GM18868 (cell line): Measurements from ENCODE around the gene EAF1.
"Not testable (repeated sequence)": the region's sequence is repeated elsewhere in the genome, so short reads cannot be mapped to it uniquely, and the experiment has no call there.

Source experiments
- ATAC-seq: cut with Tn5 transposase; IDR thresholded peaks from one replicate; pipeline ENCODE4 v1.9.1; 2021; ENCODE audit warnings: mild to moderate bottlenecking, moderate library complexity; ENCODE audit not compliant: unreplicated experiment

EAF1 gene

GRCh38 chr3:15404767-15405166 is 22.6 kb upstream of the EAF1 start:
- ATAC-seq = peak; percentile 76

GRCh38 chr3:15405448-15406050 is 21.8 kb upstream of the EAF1 start:
- no peak for ATAC-seq

- no peak for ATAC-seq
Measured at GRCh38 chr3:15409239-15409638, 18.2 kb upstream of the EAF1 start.

- ATAC-seq = no peak
Measured at GRCh38 chr3:15409774-15410173, 17.6 kb upstream of the EAF1 start.

- not testable (repeated sequence) for ATAC-seq
Measured at GRCh38 chr3:15410966-15411365, 16.4 kb upstream of the EAF1 start.

GRCh38 chr3:15420871-15421270 is 6.5 kb upstream of the EAF1 start:
- no peak for ATAC-seq

- ATAC-seq = no peak
Measured at GRCh38 chr3:15426579-15427118, 749 bp upstream of the EAF1 start.

- no peak for ATAC-seq
Measured at GRCh38 chr3:15427981-15428380, 583 bp downstream of the EAF1 start.

GRCh38 chr3:15428539-15428938 is 1.1 kb downstream of the EAF1 start:
- no peak for ATAC-seq

- ATAC-seq = no peak
Measured at GRCh38 chr3:15429080-15429479, 1.7 kb downstream of the EAF1 start.

GRCh38 chr3:15430624-15431023 is 3.2 kb downstream of the EAF1 start:
- ATAC-seq = no peak

GRCh38 chr3:15431256-15431837 is 3.9 kb downstream of the EAF1 start:
- no peak for ATAC-seq

GRCh38 chr3:15433531-15433930 is 6.1 kb downstream of the EAF1 start:
- no peak for ATAC-seq

- ATAC-seq = no peak
Measured at GRCh38 chr3:15434756-15435155, 7.4 kb downstream of the EAF1 start.

GRCh38 chr3:15436246-15436645 is 8.8 kb downstream of the EAF1 start:
- no peak for ATAC-seq

- ATAC-seq = no peak
Measured at GRCh38 chr3:15438983-15439382, 11.6 kb downstream of the EAF1 start.

- ATAC-seq = no peak
Measured at GRCh38 chr3:15439476-15439875, 12.1 kb downstream of the EAF1 start.

- ATAC-seq = no peak
Measured at GRCh38 chr3:15440891-15441290, 13.5 kb downstream of the EAF1 start.

GRCh38 chr3:15443826-15444524 is 16.6 kb downstream of the EAF1 start:
- ATAC-seq = no peak

- ATAC-seq = no peak
Measured at GRCh38 chr3:15449489-15450224, 22.3 kb downstream of the EAF1 start.

- no peak for ATAC-seq
Measured at GRCh38 chr3:15450438-15451215, 23.2 kb downstream of the EAF1 start.
